ENCODE results near the gene RFESD.
A peak's percentile ranks its signal among the peaks of the same experiment; 100 is the strongest.

The RFESD gene

DNA sequence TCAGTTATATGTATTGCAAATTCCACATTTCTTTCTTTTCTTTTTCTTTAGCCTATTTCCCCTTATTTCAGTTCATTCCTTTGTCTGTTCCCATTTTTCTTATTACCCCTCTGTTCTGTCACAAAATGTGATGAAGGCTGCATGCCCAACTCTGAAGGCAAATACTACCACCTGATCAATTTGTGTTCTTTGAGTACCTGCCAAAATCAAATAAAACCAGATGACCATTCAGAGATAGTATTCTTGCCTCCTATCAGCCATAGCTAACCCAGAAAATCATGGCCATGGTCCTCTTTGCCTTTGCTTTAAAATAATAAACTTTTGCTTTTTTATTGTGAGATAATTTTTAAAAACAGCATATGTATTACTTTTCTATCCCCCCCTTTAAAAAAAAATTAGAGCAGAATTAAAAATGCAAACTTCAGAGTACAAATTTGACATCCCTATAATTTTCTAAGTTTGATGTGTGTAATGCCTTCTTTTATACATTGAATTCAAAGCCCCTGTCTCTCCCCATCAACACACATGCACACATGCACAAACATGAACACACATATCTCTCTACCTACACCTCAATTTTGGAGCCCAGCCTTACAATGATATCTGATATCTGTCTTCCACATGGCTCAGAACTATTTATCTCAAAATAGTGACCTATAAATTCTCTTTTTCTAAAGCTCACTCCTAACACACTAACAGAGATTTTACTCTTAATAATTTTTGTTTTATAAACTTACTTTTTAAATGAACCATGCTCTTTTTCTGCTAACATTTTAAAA lies 3.5 kb downstream of the RFESD start:
- Histone ChIP-seq H3K9ac (ENCODE audit: low read length) (no peak overlapping the region), H3K4me3 (ENCODE audit: low read length) (no peak overlapping the region), H3K4me1 (ENCODE audit: control insufficient read depth, insufficient read depth, low read length) (peaks cover 5% of the 10 kb centered on the region), H3K36me3 (ENCODE audit: control insufficient read depth, insufficient read depth, low read length) (no peaks in the 10 kb centered on the region), H3K27me3 (ENCODE audit: control insufficient read depth, insufficient read depth, low read length) (no peaks in the 10 kb centered on the region), H3K27ac (ENCODE audit: low read depth, low read length) (no peak overlapping the region)

DNA sequence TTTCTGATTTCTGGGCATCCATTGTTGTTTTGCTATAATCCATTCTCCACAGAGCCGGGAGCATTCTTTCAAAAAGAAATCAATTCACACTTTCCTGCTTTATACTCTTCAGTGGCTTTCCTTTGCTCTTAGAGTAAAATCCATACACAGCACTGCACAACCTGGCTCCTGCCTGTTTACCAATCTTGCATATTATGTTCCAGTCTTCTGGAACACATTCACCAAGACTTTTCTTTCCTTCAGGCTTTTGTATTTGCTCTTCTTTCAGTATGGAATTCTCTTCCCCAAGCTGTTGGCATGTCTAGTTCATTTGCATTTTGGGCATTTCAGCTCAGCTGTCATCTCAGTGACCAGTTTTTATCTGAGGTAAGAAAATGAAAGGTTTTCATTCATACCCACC lies 6.3 kb downstream of the RFESD start:
- Histone ChIP-seq H3K4me3 (ENCODE audit: low read length) (no peak overlapping the region), H3K4me1 (ENCODE audit: control insufficient read depth, insufficient read depth, low read length) (peaks cover 1% of the 10 kb centered on the region), H3K9ac (ENCODE audit: low read length) (no peak overlapping the region), H3K36me3 (ENCODE audit: control insufficient read depth, insufficient read depth, low read length) (no peaks in the 10 kb centered on the region), H3K27me3 (ENCODE audit: control insufficient read depth, insufficient read depth, low read length) (no peaks in the 10 kb centered on the region), H3K27ac (ENCODE audit: low read depth, low read length) (no peak overlapping the region)

DNA sequence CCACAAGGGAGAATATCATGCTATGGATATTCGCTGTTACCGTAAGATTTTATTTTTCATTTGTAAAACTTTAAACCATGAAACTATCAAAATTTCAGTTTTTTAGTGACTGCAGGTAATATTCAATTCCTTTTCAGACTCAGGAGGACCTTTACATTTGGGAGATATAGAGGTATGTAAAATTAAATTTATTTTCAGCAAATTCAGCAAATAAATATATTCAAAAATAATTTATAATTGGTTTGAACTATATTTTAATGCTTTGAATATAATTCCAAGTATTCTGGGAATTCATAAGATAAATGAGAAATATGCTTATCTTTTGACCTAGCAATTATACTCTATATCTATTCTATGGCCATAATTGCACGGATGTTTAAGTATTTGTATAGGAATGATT lies 7.6 kb downstream of the RFESD start:
- Histone ChIP-seq H3K36me3 (ENCODE audit: control insufficient read depth, insufficient read depth, low read length) (no peaks in the 10 kb centered on the region), H3K27me3 (ENCODE audit: control insufficient read depth, insufficient read depth, low read length) (no peaks in the 10 kb centered on the region), H3K9ac (ENCODE audit: low read length) (no peak overlapping the region), H3K4me3 (ENCODE audit: low read length) (no peak overlapping the region), H3K27ac (ENCODE audit: low read depth, low read length) (no peak overlapping the region), H3K4me1 (ENCODE audit: control insufficient read depth, insufficient read depth, low read length) (no peaks in the 10 kb centered on the region)

DNA sequence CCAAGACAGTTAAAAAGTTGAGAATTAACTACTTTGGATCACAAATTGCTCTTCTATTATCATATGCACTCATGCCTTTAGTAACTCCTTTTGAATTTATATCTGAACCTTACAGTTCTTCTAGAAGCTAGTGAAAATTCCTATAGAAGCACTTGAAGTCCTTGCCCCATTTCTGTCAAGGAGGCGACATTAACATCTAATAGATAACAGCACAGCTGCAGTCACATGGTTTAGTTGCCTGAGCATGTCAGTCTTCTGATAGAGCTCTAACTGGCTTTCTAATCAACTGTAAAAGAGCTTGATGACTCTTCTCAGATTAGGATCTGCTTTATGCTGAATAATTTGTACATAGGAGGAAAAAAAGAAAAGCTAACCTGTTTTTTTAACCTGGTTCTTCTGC lies 9.0 kb downstream of the RFESD start:
- Histone ChIP-seq H3K27me3 (ENCODE audit: control insufficient read depth, insufficient read depth, low read length) (no peaks in the 10 kb centered on the region), H3K4me1 (ENCODE audit: control insufficient read depth, insufficient read depth, low read length) (no peaks in the 10 kb centered on the region), H3K9ac (ENCODE audit: low read length) (no peak overlapping the region), H3K4me3 (ENCODE audit: low read length) (no peak overlapping the region), H3K36me3 (ENCODE audit: control insufficient read depth, insufficient read depth, low read length) (no peaks in the 10 kb centered on the region), H3K27ac (ENCODE audit: low read depth, low read length) (no peak overlapping the region)

- peaks cover 5% of the 10 kb centered on the region for H3K4me1 ChIP-seq (ENCODE audit: control insufficient read depth, insufficient read depth, low read length)
- H3K4me3 ChIP-seq (ENCODE audit: low read length), result no peak overlapping the region
- H3K9ac ChIP-seq (ENCODE audit: low read length), result no peak overlapping the region
- no peaks in the 10 kb centered on the region for H3K27me3 ChIP-seq (ENCODE audit: control insufficient read depth, insufficient read depth, low read length)
- H3K27ac ChIP-seq (ENCODE audit: low read depth, low read length), result no peak overlapping the region
- no peaks in the 10 kb centered on the region for H3K36me3 ChIP-seq (ENCODE audit: control insufficient read depth, insufficient read depth, low read length)
Measured at GRCh38 chr5:95660060-95660459, 13.5 kb downstream of the RFESD start.

DNA sequence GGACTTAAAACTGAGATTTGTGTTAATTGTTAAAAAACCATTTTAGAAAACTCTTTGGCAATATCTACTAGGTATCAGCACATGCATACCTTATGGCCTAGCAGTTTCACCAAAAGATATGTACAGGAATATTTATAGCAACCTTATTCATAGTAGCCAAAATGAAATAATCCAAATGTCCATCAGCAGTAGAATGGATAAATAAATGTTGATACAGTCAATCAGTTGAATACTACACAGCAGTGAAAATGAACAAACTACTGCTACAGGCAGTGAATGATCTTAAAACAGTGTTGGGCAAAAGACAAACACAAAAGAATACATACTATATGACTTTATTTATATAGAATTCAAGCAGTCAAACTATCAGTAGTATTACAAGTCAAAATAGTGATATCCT lies 16.4 kb downstream of the RFESD start:
- H3K36me3 ChIP-seq (ENCODE audit: control insufficient read depth, insufficient read depth, low read length), result no peaks in the 10 kb centered on the region
- H3K27ac ChIP-seq (ENCODE audit: low read depth, low read length), result no peak overlapping the region
- no peaks in the 10 kb centered on the region for H3K27me3 ChIP-seq (ENCODE audit: control insufficient read depth, insufficient read depth, low read length)
- H3K4me3 ChIP-seq (ENCODE audit: low read length), result no peak overlapping the region
- no peak overlapping the region for H3K9ac ChIP-seq (ENCODE audit: low read length)
- H3K4me1 ChIP-seq (ENCODE audit: control insufficient read depth, insufficient read depth, low read length), result peaks cover 5% of the 10 kb centered on the region

DNA sequence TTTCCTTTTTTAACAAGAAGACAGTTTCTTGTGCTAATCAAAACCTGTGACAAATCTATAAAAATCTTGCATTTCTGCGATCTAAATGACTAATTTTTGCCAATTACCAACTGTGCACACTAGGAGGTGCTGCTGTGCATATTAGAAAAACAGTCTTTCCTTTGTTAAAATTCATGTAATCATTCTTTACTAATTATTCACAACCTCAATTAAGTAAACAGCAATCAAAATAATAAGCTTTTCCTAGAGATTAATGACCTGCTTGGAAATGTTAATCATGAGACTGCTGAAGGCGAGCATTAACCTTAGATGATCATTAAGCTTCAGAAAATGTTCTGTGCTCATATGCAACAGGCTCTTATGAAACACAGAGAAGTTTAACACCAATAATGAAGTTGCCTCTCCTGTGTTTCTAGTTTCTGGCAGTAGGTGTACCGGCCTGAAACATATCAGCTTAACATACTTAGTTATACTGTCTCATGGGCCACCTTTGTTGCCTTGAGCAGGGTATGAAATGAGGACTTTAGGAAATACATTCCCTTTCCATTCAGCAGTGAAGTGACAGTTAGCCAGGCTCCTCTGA lies 17.7 kb downstream of the RFESD start:
- H3K36me3 ChIP-seq (ENCODE audit: control insufficient read depth, insufficient read depth, low read length), result no peaks in the 10 kb centered on the region
- H3K27me3 ChIP-seq (ENCODE audit: control insufficient read depth, insufficient read depth, low read length), result no peaks in the 10 kb centered on the region
- no peak overlapping the region for H3K4me3 ChIP-seq (ENCODE audit: low read length)
- no peak overlapping the region for H3K9ac ChIP-seq (ENCODE audit: low read length)
- peaks cover 14% of the 10 kb centered on the region for H3K4me1 ChIP-seq (ENCODE audit: control insufficient read depth, insufficient read depth, low read length)
- H3K27ac ChIP-seq (ENCODE audit: low read depth, low read length), result peak overlapping the region; percentile 57

DNA sequence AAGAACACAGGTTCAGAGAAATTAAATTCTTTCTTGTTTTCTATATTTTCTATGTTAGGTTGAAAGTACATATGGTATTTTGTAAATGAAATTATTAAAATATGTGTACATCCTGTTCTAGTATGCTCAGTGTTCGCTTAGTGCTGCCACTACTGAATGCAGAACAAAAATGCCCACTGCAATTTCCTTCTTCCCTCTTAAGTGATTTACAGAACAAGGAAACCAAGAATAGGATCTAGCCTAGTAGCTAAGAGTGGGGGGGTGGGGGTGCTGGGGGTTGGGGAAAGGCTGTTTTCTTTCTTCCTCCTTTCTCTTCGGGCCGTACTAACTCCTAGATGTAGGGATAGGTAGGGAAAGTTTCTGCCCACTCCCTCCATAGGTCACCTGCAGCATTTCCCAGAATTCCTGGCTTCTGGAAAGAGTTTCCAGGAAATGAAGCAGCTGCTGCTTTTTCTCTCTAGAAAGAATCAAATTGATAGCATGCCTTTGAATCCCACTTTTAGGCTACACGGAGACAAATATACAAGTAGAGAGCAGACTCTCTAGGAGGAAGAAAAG lies 20.6 kb downstream of the RFESD start:
- Histone ChIP-seq H3K4me1 (ENCODE audit: control insufficient read depth, insufficient read depth, low read length) (peaks cover 26% of the 10 kb centered on the region), H3K4me3 (ENCODE audit: low read length) (no peak overlapping the region), H3K36me3 (ENCODE audit: control insufficient read depth, insufficient read depth, low read length) (no peaks in the 10 kb centered on the region), H3K9ac (ENCODE audit: low read length) (no peak overlapping the region), H3K27me3 (ENCODE audit: control insufficient read depth, insufficient read depth, low read length) (no peaks in the 10 kb centered on the region), H3K27ac (ENCODE audit: low read depth, low read length) (no peak overlapping the region)

DNA sequence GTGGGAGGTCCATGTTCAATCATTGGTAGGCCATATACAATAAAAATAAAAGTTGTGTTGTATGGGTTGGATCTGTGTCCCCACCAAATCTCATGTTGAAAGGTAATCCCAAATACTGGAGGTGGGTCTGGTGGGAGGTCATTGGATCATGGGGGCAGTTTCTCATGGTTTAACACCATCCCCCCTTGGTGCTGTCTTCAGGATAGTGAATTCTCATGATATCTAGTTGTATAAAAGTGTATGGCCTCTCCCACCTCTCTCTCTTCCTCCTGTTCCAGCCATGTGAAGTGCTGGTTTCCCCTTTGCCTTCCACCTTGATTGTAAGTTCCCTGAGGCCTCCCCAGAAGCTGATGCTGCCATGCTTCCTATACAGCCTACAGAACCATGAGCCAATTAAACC lies 21.1 kb downstream of the RFESD start:
- H3K36me3 ChIP-seq (ENCODE audit: control insufficient read depth, insufficient read depth, low read length), result no peaks in the 10 kb centered on the region
- no peaks in the 10 kb centered on the region for H3K27me3 ChIP-seq (ENCODE audit: control insufficient read depth, insufficient read depth, low read length)
- no peak overlapping the region for H3K27ac ChIP-seq (ENCODE audit: low read depth, low read length)
- H3K4me3 ChIP-seq (ENCODE audit: low read length), result no peak overlapping the region
- no peak overlapping the region for H3K9ac ChIP-seq (ENCODE audit: low read length)
- peaks cover 26% of the 10 kb centered on the region for H3K4me1 ChIP-seq (ENCODE audit: control insufficient read depth, insufficient read depth, low read length)

DNA sequence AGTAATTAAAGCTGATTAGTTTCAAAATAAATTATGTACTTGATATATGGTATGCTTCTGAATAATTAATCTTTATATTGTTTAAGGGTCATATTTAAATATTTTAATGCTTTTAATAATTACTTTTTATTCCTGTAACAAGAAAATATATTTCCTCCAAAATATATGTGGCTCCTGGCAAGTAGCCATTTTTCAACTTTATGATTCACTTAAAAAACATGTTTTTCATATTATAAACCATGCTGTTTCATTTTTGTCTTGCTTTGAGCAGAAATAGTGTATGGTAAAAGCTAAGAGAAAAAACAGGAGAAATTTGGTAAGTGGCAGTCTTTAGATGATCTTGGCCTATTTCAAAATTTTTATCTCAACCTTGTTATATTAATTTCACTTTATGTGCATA lies 21.6 kb downstream of the RFESD start:
- H3K27me3 ChIP-seq (ENCODE audit: control insufficient read depth, insufficient read depth, low read length), result no peaks in the 10 kb centered on the region
- H3K36me3 ChIP-seq (ENCODE audit: control insufficient read depth, insufficient read depth, low read length), result no peaks in the 10 kb centered on the region
- H3K4me1 ChIP-seq (ENCODE audit: control insufficient read depth, insufficient read depth, low read length), result peaks cover 26% of the 10 kb centered on the region
- H3K9ac ChIP-seq (ENCODE audit: low read length), result no peak overlapping the region
- no peak overlapping the region for H3K4me3 ChIP-seq (ENCODE audit: low read length)
- H3K27ac ChIP-seq (ENCODE audit: low read depth, low read length), result peak overlapping the region; percentile 87

- Histone ChIP-seq H3K27me3 (ENCODE audit: control insufficient read depth, insufficient read depth, low read length) (no peaks in the 10 kb centered on the region), H3K27ac (ENCODE audit: low read depth, low read length) (peak overlapping the region; percentile 87), H3K4me3 (ENCODE audit: low read length) (no peak overlapping the region), H3K9ac (ENCODE audit: low read length) (no peak overlapping the region), H3K36me3 (ENCODE audit: control insufficient read depth, insufficient read depth, low read length) (no peaks in the 10 kb centered on the region), H3K4me1 (ENCODE audit: control insufficient read depth, insufficient read depth, low read length) (peaks cover 26% of the 10 kb centered on the region)
Measured at GRCh38 chr5:95668728-95669127, 22.2 kb downstream of the RFESD start.

DNA sequence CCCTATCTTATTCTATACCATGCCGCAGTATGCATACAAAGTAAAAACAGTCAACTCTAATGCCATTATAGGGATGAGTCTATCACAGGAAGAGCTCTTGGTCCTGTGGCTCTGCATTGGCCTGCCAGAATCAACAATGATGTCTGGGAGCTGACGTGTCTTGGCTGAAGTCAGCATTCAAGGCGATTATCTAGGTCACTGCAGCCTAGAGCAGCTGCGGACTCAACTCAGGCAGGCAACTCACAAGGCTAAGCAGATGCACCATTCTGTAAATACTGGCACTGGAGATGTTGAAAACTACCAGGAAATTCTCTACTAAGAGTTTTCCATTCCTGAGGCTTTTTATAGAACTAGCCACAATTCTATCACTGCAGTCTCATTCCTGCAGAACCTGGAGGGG lies 23.0 kb downstream of the RFESD start:
- H3K4me3 ChIP-seq (ENCODE audit: low read length), result no peak overlapping the region
- H3K9ac ChIP-seq (ENCODE audit: low read length), result no peak overlapping the region
- H3K27ac ChIP-seq (ENCODE audit: low read depth, low read length), result peak overlapping the region; percentile 87
- H3K4me1 ChIP-seq (ENCODE audit: control insufficient read depth, insufficient read depth, low read length), result peaks cover 23% of the 10 kb centered on the region
- no peaks in the 10 kb centered on the region for H3K27me3 ChIP-seq (ENCODE audit: control insufficient read depth, insufficient read depth, low read length)
- no peaks in the 10 kb centered on the region for H3K36me3 ChIP-seq (ENCODE audit: control insufficient read depth, insufficient read depth, low read length)

- no peak overlapping the region for H3K4me3 ChIP-seq (ENCODE audit: low read length)
- no peaks in the 10 kb centered on the region for H3K27me3 ChIP-seq (ENCODE audit: control insufficient read depth, insufficient read depth, low read length)
- peaks cover 21% of the 10 kb centered on the region for H3K4me1 ChIP-seq (ENCODE audit: control insufficient read depth, insufficient read depth, low read length)
- peak overlapping the region; percentile 87 for H3K27ac ChIP-seq (ENCODE audit: low read depth, low read length)
- H3K36me3 ChIP-seq (ENCODE audit: control insufficient read depth, insufficient read depth, low read length), result no peaks in the 10 kb centered on the region
- H3K9ac ChIP-seq (ENCODE audit: low read length), result no peak overlapping the region
Measured at GRCh38 chr5:95669985-95670384, 23.4 kb downstream of the RFESD start.
